B cell (primary cell): ENCODE measurements around the gene MRPL4. TPM values are rescaled to one million over a fixed set of nuclear protein-coding genes. Genes with fewer than 3 reads are reported as not detected.

ENCODE experiments used
- ATAC-seq: fragments of 200-7000 bp; cut with Tn5 transposase; one replicate; pipeline ENCODE4 v1.10.0; 2021; ENCODE audit warnings: low read depth, mild to moderate bottlenecking, moderate number of reproducible peaks, moderate library complexity
- CTCF ChIA-PET: fragments of 350-600 bp; sonication (Branson Sonifier 250); formaldehyde crosslinking; loops from one replicate; lab custom pipeline; 2021; ENCODE audit warnings: antibody characterized with exemption, inconsistent platforms; lab: Charles Lee
- POLR2A ChIA-PET: fragments of 350-600 bp; sonication (Branson Sonifier 250); formaldehyde crosslinking; loops from one replicate; lab custom pipeline; 2021; ENCODE audit warnings: antibody characterized with exemption; lab: Charles Lee
- DNase-seq: peaks from one replicate; pipeline ENCODE4 v3.0.0; 2013
- H2AFZ ChIP-seq: 2 replicates; pipeline ENCODE4 v1.6.1; 2012; ENCODE audit warnings: mild to moderate bottlenecking, low read depth, low read length; ENCODE audit not compliant: insufficient read depth, poor library complexity, severe bottlenecking
- H3K27ac ChIP-seq, 2 donors: 1 replicate in 1 of 2; 2 replicates in 1 of 2; pipeline ENCODE4 v1.5.1; 2012 to 2013; ENCODE audit warnings: low read length in 2 of 2, mild to moderate bottlenecking in 2 of 2, moderate library complexity in 1 of 2
- H3K27me3 ChIP-seq, 4 experiments: fragments of 200-600 bp in 1 of 4; sonication (generic) in 1 of 4; replicated peaks in 1 of 4; 1 replicate in 2 of 4; 2 replicates in 2 of 4; pipeline versions ENCODE4 v1.6.1 to v1.7.0; 2013 to 2016; ENCODE audit warnings: low read length in 3 of 4, mild to moderate bottlenecking in 2 of 4, mixed read lengths in 1 of 4, moderate library complexity in 1 of 4; ENCODE audit not compliant: insufficient read depth in 4 of 4, control insufficient read depth in 3 of 4; ENCODE audit errors: control extremely low read depth in 1 of 4
- H3K36me3 ChIP-seq, 2 experiments: replicated peaks in 1 of 2; 1 replicate in 1 of 2; 2 replicates in 1 of 2; pipeline versions ENCODE4 v1.6.1 to v1.7.1; 2013; ENCODE audit warnings: low read length in 1 of 2; ENCODE audit not compliant: insufficient read depth in 2 of 2, control insufficient read depth in 1 of 2; ENCODE audit errors: control extremely low read depth in 1 of 2, extremely low read depth in 1 of 2
- H3K4me1 ChIP-seq, 2 donors: fragments of 200-600 bp in 1 of 2; sonication (generic) in 1 of 2; 1 replicate in 1 of 2; 2 replicates in 1 of 2; pipeline versions ENCODE4 v1.5.1 to v1.6.1; 2013 to 2017; ENCODE audit warnings: low read length in 2 of 2; ENCODE audit not compliant: control insufficient read depth in 2 of 2, insufficient read depth in 2 of 2
- H3K4me2 ChIP-seq: replicated peaks from 2 replicates; pipeline ENCODE3; 2012; ENCODE audit warnings: mild to moderate bottlenecking, low read depth, low read length; ENCODE audit not compliant: poor library complexity, severe bottlenecking
- H3K4me3 ChIP-seq, 5 experiments: fragments of 200-600 bp in 1 of 5; sonication (generic) in 1 of 5; 1 replicate in 3 of 5; 2 replicates in 2 of 5; pipeline versions ENCODE4 v1.5.1 to v1.7.0; 2011 to 2016; ENCODE audit warnings: low read length in 4 of 5, mild to moderate bottlenecking in 4 of 5, low read depth in 2 of 5, control low read depth in 1 of 5, moderate library complexity in 1 of 5; ENCODE audit not compliant: insufficient read depth in 1 of 5; ENCODE audit errors: control extremely low read depth in 1 of 5, extremely low read depth in 1 of 5
- H3K79me2 ChIP-seq: fragments of 200-600 bp; sonication (generic); one replicate; pipeline ENCODE4 v1.6.0; 2016; ENCODE audit warnings: low read length; ENCODE audit not compliant: control insufficient read depth, insufficient read depth
- H3K9ac ChIP-seq: fragments of 200-600 bp; sonication (generic); 2 replicates; pipeline ENCODE4 v1.6.1; 2017; ENCODE audit warnings: mild to moderate bottlenecking, low read length, moderate library complexity
- H3K9me3 ChIP-seq, 3 donors: one replicate each; pipeline versions ENCODE4 v1.6.1 to v1.7.1; 2013; ENCODE audit warnings: low read length in 2 of 3; ENCODE audit not compliant: control insufficient read depth in 2 of 3, insufficient read depth in 1 of 3; ENCODE audit errors: control extremely low read depth in 1 of 3
- H4K20me1 ChIP-seq: 2 replicates; pipeline ENCODE4 v1.6.0; 2012; ENCODE audit warnings: mild to moderate bottlenecking, low read length; ENCODE audit not compliant: insufficient read depth, control insufficient read depth, poor library complexity, severe bottlenecking
- H3K27ac Mint-ChIP-seq: one replicate; pipeline ENCODE4 v1.8.0; 2021; ENCODE audit warnings: mixed read lengths
- H3K27me3 Mint-ChIP-seq: one replicate; pipeline ENCODE4 v1.8.0; 2021; ENCODE audit warnings: mixed read lengths
- H3K4me1 Mint-ChIP-seq: one replicate; pipeline ENCODE4 v1.8.0; 2021; ENCODE audit warnings: mixed read lengths
- H3K4me3 Mint-ChIP-seq: one replicate; pipeline ENCODE4 v1.8.0; 2021; ENCODE audit warnings: mixed read lengths
- H3K9me3 Mint-ChIP-seq: one replicate; pipeline ENCODE4 v1.8.0; 2022; ENCODE audit warnings: mixed read lengths; ENCODE audit not compliant: insufficient read depth
- EZH2 ChIP-seq: IDR thresholded peaks from 2 replicates; pipeline ENCODE4 v1.6.1; 2012; ENCODE audit warnings: borderline replicate concordance, low read depth, mild to moderate bottlenecking, moderate library complexity, low read length; ENCODE audit not compliant: insufficient read depth, poor library complexity, severe bottlenecking
- WGBS: methylation state at CpG from one replicate; pipeline ENCODE4 v1.1.5; 2013; ENCODE audit warnings: missing lambda C conversion rate; ENCODE audit not compliant: insufficient coverage; 5-methylcytosine and 5-hydroxymethylcytosine counted together
- intact Hi-C: fragments of 100-400 bp; cut with micrococcal nuclease; formaldehyde crosslinking; loops from one replicate; pipeline ENCODE4 v1.10.0; 2022
- polyA plus RNA-seq: library from polyadenylated mRNA; depleted of rRNA; stranded (reverse); fragments of >200 nt; gene quantifications from 2 replicates; pipeline ENCODE4 v1.2.3, GENCODE V29; 2012
- total RNA-seq, 2 donors: library from RNA; stranded (reverse); fragments of 120-200 nt in 1 of 2; gene quantifications; 1 replicate in 1 of 2; 2 replicates in 1 of 2; pipeline versions ENCODE4 v1.2.3 to v1.2.4, GENCODE V29; 2013 to 2022
- TF ChIP-seq, protein P1 (sequence below): fragments of 200-600 bp; IDR thresholded peaks from one replicate; pipeline ENCODE4 v1.8.0; 2022; ENCODE audit warnings: antibody characterized with exemption, mild to moderate bottlenecking

MRPL4 gene
- total and polyA plus RNA-seq, 2 donors (not counting 1 experiment from before 2014, with no cell fraction given) = 39.8 to 81.1 TPM

DNA sequence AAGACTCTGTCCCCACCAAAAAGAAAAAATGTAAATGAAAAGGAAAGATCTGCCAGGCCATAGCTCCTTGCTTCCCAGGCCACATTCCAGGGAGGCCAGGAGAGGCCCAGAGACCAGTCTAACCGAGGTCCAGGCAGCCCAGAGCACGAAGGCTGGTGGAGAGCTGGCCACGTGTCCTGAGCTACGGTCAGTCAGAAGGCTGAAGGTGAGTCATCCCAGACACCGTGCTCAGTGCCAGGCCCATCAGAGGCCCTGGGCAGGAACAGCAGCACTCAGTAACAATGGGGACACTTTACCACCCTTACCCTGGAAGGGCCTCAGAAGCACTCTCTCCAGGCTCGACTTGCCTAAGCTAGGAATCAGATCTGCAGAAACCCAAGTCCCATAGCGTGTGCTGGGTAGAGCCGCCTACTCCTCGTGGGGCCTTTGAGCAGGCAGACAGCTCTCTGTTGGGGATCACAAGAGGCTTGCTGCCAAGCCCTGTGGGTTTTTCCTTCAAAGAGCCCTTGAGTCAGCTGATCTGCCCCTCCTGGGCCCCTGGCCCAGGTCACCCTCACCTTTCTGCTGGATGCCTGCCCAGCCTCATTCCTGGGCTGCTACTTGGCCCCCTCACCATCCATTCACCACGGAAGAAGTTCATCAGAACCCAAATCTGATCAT lies 45.7 kb upstream of the MRPL4 start:
- Mint-ChIP-seq H3K4me1 (no peaks in the 10 kb centered on the region), H3K27ac (no peak overlapping the region), H3K4me3 (no peak overlapping the region), H3K9me3 (no peaks in the 10 kb centered on the region), H3K27me3 (no peaks in the 10 kb centered on the region)
- Histone ChIP-seq H3K9ac (no peak overlapping the region), H2AFZ (no peak overlapping the region), H3K79me2 (no peaks in the 10 kb centered on the region), H3K27me3 (no peaks in the 10 kb centered on the region), H3K4me3 (no peak overlapping the region), H3K9me3 (peaks cover 0 to 8% (median 0%) of the 10 kb centered on the region in 3 donors), H4K20me1 (no peaks in the 10 kb centered on the region), H3K4me1 (no peaks in the 10 kb centered on the region), H3K36me3 (no peaks in the 10 kb centered on the region), H3K27ac (no peak overlapping the region), H3K4me2 (no peak overlapping the region)
- 96% methylated on average over 10 of the region's 10 CpGs for WGBS
- ChIA-PET POLR2A (interaction anchor here (0.6 kb wide), 2 partner anchors 23 to 105 kb away, joined by 3 to 11 read pairs; no protein-coding TSS in a partner anchor), CTCF (interaction anchor here (1.0 to 1.3 kb wide), 3 partner anchors 19 to 178 kb away, joined by 3 read pairs; no protein-coding TSS in a partner anchor)
- TF ChIP-seq EZH2 = no peak
- TF ChIP-seq, protein P1, sequence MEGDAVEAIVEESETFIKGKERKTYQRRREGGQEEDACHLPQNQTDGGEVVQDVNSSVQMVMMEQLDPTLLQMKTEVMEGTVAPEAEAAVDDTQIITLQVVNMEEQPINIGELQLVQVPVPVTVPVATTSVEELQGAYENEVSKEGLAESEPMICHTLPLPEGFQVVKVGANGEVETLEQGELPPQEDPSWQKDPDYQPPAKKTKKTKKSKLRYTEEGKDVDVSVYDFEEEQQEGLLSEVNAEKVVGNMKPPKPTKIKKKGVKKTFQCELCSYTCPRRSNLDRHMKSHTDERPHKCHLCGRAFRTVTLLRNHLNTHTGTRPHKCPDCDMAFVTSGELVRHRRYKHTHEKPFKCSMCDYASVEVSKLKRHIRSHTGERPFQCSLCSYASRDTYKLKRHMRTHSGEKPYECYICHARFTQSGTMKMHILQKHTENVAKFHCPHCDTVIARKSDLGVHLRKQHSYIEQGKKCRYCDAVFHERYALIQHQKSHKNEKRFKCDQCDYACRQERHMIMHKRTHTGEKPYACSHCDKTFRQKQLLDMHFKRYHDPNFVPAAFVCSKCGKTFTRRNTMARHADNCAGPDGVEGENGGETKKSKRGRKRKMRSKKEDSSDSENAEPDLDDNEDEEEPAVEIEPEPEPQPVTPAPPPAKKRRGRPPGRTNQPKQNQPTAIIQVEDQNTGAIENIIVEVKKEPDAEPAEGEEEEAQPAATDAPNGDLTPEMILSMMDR = no peak
- DNase-seq = no peak
- intact Hi-C loops = no loop called here
- ATAC-seq = no peak

DNA sequence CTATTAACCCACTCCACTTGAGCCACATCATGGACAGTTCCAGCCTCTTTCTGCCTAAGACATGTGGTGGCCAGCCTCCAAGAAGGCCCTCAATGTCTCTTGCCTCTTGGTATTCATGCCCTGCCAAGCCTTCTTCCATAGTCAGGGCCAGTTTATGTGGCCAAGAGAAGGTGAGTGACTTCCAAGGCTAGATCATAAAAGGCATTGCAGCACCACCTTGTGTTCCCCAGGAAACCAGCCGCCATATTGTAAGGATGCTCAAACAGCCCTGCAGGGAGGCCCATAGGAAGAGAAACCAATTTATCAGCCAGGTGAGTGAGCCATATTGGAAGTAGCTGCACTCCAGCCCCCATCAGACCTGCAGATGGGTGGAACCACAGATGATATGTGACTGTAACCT lies 45.0 kb upstream of the MRPL4 start:
- H4K20me1 ChIP-seq = no peaks in the 10 kb centered on the region
- no peaks in the 10 kb centered on the region for H3K79me2 ChIP-seq
- ATAC-seq (no peak), DNase-seq (no peak)
- intact Hi-C loops = no loop called here
- CTCF ChIA-PET = no interaction called here
- Mint-ChIP-seq H3K27me3 (no peaks in the 10 kb centered on the region), H3K9me3 (no peaks in the 10 kb centered on the region), H3K4me3 (no peak overlapping the region), H3K4me1 (no peaks in the 10 kb centered on the region), H3K27ac (no peak overlapping the region)
- TF ChIP-seq EZH2 = no peak
- TF ChIP-seq, protein P1 = no peak
- no peaks in the 10 kb centered on the region for H3K27me3 ChIP-seq
- H3K9ac ChIP-seq = no peak overlapping the region
- no peaks in the 10 kb centered on the region for H3K36me3 ChIP-seq
- no peak overlapping the region for H3K4me3 ChIP-seq
- POLR2A ChIA-PET = interaction anchor here (0.5 to 0.6 kb wide), 2 partner anchors 105 to 110 kb away, joined by 4 to 11 read pairs; no protein-coding TSS in a partner anchor
- H3K9me3 ChIP-seq = peaks cover 0 to 8% (median 0%) of the 10 kb centered on the region in 3 donors
- H2AFZ ChIP-seq = no peak overlapping the region
- 90% methylated on average over 1 of the region's 1 CpG for WGBS
- H3K4me2 ChIP-seq = no peak overlapping the region
- H3K27ac ChIP-seq = no peak overlapping the region
- H3K4me1 ChIP-seq = no peaks in the 10 kb centered on the region
